HG03064 (cell line): ENCODE measurements around the gene KDM2A.
"Not testable (repeated sequence)": the region's sequence is repeated elsewhere in the genome, so short reads cannot be mapped to it uniquely, and the experiment has no call there.

Source experiments
- ATAC-seq: cut with Tn5 transposase; IDR thresholded peaks from one replicate; pipeline ENCODE4 v1.9.1; 2021; ENCODE audit warnings: low read depth; ENCODE audit not compliant: unreplicated experiment

KDM2A gene

DNA sequence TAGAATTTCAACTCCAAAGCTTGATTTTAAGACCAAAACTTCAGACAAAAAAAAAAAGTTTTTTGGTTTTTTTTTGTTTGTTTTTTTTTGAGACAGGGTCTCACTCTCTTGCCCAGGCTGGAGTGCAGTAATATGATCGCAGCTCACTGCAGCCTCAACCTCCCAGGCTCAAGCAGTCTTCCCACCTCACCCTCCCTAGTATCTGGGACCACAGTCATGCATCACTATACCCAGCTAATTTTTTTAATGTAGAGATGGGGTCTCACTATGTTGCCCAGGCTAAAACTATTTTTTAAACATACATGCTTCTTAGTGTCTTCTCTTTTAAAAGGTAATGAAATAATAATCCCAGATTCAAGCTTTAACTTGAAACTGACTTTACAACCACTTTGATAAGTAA, 111.8 kb downstream of the KDM2A start:
- no peak for ATAC-seq

DNA sequence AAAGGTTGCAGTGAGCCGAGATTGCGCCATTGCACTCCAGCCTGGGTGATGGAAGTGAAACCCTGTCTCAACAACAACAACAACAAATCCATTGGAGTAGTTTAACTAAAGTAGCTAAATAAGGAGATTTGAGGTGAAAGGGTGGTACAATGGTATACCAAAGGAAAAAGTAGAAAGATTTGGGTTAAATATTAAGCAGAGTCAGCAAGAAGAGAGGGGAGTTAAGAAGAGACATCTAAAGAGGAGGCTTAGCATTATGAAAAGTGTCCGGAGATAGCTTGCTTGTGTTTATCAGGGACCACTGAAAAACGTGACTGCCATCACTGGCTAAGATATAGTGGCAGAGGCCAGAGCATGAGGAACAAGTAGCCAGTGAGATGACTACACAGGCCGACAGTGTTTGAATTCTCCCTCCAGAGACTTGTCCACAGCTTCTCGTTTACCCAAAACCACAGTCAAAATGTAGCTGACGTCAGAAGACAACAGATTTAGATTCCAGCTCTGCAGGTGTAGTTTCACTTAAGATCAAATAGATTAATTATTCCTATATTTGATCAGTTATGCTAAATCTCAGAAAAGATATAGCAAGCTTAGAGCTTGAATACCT, 114.6 kb downstream of the KDM2A start:
- no peak for ATAC-seq

DNA sequence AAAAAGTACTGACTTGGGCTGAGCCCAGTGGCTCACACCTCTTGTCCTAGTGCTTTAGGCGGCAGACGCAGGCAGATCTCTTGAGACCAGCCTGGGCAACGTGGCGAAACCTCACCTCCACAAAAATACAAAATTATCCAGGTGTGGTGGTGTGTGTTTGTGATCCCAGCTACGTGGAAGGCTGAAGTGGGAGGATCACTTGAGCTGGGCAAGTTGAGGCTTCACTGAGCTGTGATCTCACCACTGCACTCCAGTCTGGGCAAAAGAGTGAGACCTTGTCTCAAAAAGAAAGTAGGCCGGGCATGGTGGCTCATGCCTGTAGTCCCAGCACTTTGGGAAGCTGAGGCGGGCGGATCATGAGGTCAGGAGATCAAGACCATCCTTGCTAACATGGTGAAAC, 115.5 kb downstream of the KDM2A start:
- not testable (repeated sequence) for ATAC-seq

DNA sequence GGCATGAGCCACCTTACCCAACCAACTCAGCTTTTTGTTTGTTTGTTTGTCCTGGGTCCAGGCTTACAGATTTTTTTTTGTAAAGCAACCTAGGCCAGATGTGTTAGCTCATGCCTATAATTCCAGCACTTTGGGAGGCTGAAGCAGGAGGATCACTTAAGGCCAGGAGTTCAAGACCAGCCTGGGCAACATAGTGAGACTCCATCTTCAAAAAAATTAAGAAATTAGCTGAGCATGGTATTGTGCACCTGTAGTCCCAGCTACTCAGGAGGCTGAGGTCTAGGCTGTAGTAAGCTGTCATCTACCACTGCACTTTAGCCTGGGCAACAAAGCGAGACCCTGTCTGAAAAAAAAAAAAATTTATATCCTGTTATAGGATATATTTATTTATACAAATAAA, 118.5 kb downstream of the KDM2A start:
- no peak for ATAC-seq

DNA sequence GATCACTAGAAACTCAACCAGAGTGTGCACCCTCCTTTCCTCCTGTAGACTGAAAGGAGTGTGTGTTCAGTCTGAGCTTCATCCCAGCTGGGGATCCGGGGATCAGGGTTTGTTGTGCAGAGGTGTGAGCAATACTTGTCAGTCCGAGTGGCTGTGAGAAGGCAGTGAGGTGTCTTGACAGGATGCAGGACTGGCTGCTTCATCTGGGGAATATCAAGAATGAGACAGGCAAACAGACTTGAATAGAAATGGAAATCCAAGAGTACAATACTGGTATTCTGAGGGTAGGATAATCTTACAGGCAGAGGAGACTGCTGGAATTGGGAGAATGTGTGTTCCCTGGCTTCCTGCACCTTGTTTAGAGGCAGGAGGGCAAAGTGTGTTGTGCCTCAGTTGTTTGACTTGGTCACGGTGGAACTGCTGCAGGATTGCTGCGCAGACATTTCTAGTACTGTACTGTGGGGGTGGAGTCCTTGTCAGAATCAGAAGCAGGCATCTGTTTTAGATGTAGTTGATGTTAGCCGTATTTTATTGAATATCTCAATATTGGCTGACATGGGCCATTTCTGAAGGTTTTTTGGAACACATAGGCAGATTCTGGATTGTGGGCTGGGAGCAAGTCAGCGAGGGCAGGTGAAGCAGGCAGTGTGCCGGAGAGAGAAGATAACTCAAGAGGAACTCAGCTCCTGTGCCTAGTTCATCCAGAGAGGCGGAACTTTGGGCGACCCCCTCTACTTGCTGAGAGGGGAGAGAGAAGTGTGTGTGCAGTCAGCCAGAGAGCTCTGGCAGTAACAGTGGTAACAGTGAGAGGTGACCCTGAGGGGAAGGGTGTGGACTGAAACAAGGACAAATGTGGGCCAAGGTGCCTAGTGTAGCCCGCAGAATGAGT, 120.1 kb downstream of the KDM2A start:
- no peak for ATAC-seq

DNA sequence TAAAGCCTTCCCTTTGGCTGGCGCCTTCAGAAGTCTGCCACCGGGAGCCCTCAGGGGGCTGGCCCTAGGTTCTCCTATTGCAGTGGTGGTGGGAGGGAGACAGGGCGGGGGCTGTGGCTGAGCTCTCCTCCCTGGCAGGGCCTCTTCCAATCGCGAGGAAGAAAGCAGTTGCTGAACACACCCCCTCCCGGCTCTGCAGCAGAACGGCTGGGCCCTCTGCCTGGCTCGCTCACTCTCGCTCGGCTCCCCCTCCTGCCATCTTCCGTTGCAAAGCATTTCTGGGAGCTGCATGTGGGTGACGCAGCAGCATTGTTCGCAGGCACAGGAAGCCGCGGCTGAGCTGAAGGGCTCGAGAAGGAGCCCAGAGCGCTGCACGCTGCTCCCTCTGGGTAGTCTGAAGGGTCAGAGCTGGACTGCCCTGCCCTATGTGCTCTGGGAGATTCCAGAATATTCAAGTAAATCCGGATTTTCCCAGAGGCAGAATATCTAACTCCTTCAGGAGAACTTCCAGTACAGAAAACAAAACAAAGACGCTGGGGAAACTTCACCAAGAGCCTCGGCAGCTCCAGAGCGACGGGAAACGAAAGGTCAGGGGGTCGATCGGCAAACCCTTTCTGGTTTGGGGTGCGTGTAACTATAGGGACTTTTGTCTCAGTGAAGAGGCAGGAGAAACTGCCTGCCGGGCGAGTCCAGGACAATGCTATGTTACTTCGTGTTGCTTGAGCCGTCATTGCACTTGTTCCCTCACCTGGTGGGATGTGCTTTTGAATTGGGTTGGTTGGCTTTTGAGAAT, 120.9 kb downstream of the KDM2A start:
- ATAC-seq = peak; percentile 82

DNA sequence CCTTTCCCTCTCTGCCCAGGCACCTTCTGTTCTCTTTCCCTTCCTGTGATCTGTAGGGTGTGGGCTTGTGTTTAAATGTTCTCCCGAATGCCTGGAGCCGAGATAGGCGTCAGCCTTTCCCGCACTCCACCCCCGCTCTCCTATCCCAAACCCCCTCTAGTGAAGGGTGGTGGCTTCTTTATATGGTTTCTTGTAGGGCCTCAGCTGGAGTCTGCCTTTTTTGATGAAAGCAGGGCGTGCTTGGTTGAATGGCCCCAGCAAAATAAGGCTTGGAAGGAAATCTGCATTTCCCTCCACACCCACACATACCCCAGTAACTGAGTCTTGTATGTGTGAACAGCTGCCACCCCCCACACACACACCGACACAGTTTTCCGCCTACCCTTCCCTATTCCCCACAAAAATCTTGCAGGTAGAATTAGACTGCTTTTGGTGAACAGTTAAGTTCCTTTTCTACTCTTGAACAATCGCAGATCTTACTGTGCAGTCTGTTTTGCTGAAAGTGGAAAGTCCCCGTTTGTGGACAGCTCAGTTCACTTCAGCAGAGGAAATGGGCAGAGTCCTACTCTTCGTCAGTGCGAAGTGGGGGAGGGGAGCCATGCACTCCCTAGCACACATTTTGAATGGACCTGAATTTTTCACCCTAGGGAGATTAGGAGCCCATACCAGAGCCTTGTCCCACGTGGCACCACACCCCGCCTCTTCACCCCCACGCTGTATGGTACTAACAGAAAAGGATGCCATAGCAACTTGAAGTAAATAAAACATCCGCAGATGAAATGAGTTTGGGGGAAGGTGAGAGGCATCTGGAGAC, 121.7 kb downstream of the KDM2A start:
- ATAC-seq = no peak

DNA sequence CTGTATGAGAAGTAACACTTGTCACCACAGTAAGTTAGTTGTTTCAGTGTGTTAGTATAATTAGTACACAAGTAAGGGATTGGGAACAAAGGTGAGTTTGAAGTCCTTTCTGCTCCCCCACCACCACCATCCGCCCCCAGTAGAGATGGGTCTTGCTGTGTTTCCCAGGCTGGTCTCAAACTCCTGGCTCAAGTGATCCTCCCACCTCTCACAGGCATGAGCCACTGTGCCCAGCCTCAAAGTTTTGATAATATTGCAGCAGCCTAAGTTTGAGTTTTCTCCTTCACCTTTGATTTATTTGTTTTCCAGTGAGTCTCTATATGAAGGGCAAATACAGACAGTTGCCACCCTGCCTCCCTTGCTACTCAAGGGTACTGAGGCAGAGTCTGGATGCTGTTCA, 123.5 kb downstream of the KDM2A start:
- ATAC-seq = no peak

DNA sequence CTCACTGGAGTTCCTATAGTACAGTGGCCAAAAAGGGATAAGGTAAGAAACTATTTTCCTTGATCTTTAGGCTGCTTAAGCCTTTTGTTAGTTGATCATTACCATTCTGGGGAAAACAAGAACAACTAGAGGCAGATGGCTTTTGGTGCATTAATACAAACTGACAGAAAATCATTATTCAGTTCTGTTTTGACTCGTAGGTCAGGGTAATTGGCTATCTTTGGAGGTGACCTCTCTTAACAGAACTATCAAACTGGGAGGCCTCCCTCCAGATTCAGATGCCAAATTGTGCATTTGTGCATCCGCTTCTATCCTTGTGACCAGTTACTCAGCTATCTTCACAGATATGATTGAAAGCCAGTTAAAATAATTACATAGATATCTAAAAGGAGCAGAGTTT, 124.0 kb downstream of the KDM2A start:
- no peak for ATAC-seq

DNA sequence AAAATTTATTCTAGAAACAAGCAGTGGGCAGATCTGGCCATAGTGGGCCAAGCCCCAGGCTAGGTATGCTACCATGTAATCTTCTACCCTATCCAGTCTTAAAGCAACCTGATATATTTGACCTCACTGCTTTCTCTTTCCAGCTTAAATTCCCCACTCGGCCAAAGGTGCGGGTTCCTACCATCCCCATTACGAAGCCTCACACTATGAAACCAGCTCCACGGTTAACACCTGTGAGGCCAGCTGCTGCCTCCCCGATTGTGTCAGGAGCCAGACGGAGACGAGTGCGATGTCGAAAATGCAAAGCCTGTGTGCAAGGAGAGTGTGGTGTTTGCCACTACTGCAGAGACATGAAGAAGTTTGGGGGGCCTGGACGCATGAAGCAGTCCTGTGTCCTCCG, 126.0 kb downstream of the KDM2A start:
- no peak for ATAC-seq

DNA sequence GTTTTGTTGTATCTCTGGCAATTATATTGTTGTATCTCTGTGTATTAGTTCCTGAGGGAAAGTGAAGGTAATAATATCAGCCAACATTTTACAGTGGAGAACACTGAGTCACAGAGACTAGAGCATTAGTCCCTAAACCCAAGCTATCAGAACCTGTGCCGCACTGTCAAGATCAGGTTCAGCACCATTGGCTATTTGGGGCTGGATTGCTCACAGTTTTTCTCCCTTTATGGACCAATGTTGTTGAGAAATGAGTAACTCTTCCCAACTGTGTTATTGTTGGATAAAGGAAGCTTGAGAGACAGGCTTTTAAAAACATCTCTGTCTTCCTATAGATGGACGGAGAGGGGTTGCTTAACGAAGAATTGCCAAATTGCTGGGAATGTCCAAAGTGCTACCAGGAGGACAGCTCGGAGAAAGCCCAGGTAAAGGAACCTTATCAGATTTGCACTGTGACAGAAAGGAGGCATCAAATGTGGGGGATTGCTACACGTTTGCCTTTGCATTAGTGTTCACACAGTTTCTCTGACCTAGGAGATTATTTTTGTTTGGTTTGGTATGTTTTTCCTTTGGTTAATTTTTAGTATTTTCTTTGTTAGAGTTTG, 129.0 kb downstream of the KDM2A start:
- no peak for ATAC-seq

DNA sequence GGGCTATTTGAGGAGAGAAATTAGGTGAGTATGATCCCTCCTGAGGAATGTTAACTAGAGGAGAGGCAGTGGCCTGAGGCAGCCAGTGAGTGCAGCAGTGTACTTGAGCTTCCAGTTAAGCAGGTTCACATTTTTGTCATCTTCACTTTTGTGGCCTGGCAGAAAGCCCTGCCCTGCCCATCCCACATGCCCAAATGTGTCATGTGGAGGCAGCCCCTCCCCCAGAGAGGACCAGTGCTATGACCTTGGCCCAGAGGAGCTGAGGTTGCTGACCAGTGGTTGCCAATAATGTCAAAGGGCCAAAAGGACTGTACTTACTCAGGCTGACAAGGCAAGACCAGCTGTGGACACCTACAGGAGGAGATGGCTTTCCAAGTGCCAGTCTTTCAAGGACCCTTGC, 129.6 kb downstream of the KDM2A start:
- ATAC-seq = no peak

DNA sequence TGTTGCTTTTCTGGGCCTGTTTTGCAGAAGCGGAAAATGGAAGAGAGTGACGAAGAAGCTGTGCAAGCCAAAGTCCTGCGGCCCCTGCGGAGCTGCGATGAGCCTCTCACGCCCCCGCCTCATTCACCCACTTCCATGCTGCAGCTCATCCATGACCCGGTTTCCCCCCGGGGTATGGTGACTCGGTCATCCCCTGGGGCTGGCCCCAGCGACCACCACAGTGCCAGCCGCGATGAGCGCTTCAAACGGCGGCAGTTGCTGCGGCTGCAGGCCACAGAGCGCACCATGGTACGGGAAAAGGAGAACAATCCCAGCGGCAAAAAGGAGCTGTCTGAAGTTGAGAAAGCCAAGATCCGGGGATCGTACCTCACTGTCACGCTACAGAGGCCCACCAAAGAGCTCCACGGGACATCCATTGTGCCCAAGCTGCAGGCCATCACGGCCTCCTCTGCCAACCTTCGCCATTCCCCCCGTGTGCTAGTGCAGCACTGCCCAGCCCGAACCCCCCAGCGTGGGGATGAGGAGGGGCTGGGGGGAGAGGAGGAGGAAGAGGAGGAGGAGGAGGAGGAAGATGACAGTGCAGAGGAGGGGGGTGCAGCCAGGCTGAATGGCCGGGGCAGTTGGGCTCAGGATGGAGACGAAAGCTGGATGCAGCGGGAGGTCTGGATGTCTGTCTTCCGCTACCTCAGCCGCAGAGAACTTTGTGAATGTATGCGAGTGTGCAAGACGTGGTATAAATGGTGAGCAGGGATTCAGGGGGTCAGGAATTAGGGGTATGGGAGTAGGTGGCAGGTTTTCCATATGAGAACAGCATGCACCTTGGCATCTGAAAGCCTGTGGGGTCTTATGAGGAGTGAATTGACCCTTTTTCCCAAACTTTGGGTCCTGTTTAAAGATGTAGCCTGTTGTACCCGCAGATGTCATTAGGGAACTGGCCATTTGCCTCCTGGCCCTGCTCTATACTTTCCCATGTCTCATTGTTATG, 131.3 kb downstream of the KDM2A start:
- no peak for ATAC-seq

DNA sequence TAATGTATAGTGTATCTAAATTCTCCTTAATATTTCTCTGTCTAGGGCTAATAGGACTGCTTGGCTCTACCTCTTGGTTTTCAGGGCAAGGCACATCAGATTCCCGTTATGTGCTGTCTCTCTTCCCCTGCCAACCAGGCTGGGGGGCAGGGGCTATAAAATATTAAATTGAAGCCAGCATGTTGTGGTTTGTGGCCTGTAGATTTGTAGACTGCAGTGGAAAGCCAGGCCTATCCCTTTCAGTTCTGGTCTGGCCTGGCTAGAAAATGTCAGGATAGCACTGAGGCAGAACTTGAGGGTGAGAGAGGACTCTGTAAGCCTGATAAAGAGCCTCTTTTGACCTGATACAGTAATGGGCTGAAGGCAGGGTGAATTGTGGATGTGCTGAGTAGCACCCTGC, 132.8 kb downstream of the KDM2A start:
- ATAC-seq = no peak

DNA sequence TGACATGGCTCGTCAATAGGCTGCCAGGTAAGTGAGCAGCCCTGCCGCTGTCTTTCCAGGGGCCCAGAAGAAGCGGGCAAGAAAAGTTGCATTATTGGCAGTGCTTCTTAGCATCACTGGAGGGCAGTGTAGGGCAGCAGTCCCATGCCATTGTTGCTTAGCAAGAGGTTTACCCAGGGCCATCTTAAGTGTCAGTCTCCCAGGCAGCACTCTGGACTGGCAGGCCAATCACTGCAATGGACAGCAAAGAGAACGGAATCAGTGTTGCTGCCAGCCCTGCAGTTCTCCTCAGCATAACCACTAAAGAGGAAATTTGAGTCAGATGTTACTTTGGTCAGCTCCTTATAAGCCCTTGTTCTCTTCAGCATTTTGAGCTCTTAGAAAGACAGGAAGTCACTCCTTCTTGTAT, 133.8 kb downstream of the KDM2A start:
- no peak for ATAC-seq

DNA sequence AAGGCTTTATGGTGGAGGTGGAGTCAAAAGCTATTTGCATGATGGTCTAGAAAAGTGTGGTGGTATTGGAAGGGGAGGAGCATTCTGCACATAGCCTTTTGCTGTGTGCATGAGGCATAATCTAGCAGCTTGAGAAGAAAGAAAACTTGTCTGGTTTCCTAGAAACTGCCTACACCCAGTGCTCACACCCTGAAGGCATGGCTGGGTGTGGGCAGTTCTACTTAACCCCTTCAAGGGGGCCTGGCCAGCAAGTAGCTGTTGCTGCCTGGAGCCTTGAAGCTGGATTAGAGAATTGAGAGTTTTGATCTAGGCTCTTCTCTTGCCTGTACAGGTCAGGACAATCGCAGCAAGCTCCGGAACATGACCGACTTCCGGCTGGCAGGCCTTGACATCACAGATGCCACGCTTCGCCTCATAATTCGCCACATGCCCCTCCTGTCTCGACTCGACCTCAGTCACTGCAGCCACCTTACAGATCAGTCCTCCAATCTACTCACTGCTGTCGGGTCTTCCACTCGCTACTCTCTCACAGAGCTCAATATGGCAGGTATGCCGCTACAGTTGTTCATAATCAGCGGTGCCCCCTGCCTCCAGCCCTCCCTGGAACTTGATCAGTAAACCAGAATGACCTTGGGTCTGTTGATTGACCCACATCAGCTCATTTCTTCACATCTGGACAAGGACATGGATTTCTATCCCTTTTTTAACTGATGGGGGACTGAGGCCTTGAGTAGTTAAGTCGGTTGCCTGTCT, 135.0 kb downstream of the KDM2A start:
- no peak for ATAC-seq

DNA sequence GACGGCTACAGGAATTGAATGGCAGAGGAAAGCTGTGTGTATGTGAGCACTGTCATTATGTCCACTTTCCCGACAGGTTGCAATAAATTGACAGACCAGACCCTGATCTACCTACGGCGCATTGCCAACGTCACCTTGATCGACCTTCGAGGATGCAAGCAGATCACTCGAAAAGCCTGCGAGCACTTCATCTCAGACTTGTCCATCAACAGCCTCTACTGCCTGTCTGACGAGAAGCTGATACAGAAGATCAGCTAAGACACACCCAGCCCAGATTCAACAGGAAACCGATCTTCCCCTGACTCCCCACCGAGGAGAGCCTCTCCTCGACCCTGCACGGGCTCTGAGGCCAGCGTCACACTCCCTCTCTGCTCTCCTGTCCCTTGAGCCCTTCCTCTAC, 135.7 kb downstream of the KDM2A start:
- ATAC-seq = no peak

DNA sequence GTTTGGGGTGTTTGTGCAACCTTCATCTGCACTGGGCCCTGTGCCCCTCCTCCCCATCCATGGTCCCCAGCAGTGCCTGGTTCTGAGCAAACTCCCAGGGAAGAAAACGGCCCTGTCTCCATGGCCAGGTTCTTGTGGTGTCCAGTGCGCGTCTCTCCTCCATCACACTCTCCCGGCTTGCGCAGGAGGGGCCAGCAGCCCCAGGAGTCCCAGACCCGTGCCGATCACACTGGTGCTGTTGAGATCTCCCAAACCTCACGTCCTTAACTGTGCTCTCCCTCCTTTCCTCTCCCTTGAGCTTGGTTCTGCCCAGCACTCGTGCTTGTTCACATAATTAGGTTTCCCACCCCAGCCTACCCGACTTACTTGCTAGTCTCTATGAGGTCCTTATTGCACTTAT, 136.3 kb downstream of the KDM2A start:
- ATAC-seq = no peak
